ENCODE results near the gene CAMK1G. TPM values are rescaled to one million over a fixed set of nuclear protein-coding genes. Genes with fewer than 3 reads are reported as not detected.

CAMK1G gene
- total RNA-seq, 1 experiment from 2014 or later: not detected

GRCh38 chr1:209550519-209550918, 33.0 kb upstream of the CAMK1G start:
- no peaks in the 10 kb centered on the region for H4K20me1 ChIP-seq (ENCODE audit: insufficient read depth)
- no peak overlapping the region for H3K4me3 ChIP-seq (replicated peaks in 1 of 2; ENCODE audit: low read depth in 1 of 2, low read length in 2 of 2)
- no peak overlapping the region for H3K4me2 ChIP-seq (ENCODE audit: low read length)
- RAD21 ChIA-PET (ENCODE audit: low non-redundant PET in 1 of 2, low total read pairs in 2 of 2, uncharacterized antibody in 2 of 2, unreplicated experiment in 2 of 2): no interaction called here
- H3K79me2 ChIP-seq (ENCODE audit: insufficient read depth, low read length): no peaks in the 10 kb centered on the region
- no peaks in the 10 kb centered on the region for H3K4me1 ChIP-seq (ENCODE audit: control insufficient read depth in 1 of 2, insufficient read depth in 2 of 2, low read length in 2 of 2)
- no peaks in the 10 kb centered on the region for H3K9me3 ChIP-seq (ENCODE audit: control insufficient read depth in 1 of 2, insufficient read depth in 1 of 2, low read depth in 1 of 2, low read length in 2 of 2)
- H3K27me3 ChIP-seq (ENCODE audit: insufficient read depth, low read length): peaks cover 5% of the 10 kb centered on the region; the same call in 1 of the 2 replicates
- no peaks in the 10 kb centered on the region for H3K36me3 ChIP-seq (ENCODE audit: control insufficient read depth in 1 of 2, insufficient read depth in 2 of 2, low read length in 2 of 2)
- TF ChIP-seq CTCF (IDR thresholded peaks at IDR 0.05 in 2 of 3, conservative IDR thresholded peaks at IDR 0.05 in 1 of 3; ENCODE audit: borderline replicate concordance in 1 of 3, insufficient read depth in 1 of 3, low read depth in 2 of 3, low read length in 2 of 3) (no peak), TCF7L2 (IDR thresholded peaks at IDR 0.05; ENCODE audit: borderline replicate concordance, extremely low read depth, insufficient read depth, insufficient read length) (no peak), POLR2AphosphoS5 (IDR thresholded peaks at IDR 0.05; ENCODE audit: low read depth, low read length) (no peak), ATF3 (IDR thresholded peaks at IDR 0.05) (no peak), POLR2A (IDR thresholded peaks at IDR 0.05; ENCODE audit: borderline replicate concordance, extremely low read depth, insufficient read depth, insufficient read length) (no peak), FOSL1 (IDR thresholded peaks at IDR 0.05; ENCODE audit: low read depth) (no peak), REST (IDR thresholded peaks at IDR 0.05; ENCODE audit: low read depth) (no peak), SP1 (IDR thresholded peaks at IDR 0.05; ENCODE audit: low read depth) (no peak), JUND (IDR thresholded peaks at IDR 0.05) (no peak), EGR1 (IDR thresholded peaks at IDR 0.05; ENCODE audit: low read depth) (no peak), ELF1 (IDR thresholded peaks at IDR 0.05; ENCODE audit: borderline replicate concordance, low read depth) (no peak), EZH2phosphoT487 (IDR thresholded peaks at IDR 0.05; ENCODE audit: borderline replicate concordance) (no peak), SRF (IDR thresholded peaks at IDR 0.05; ENCODE audit: low read depth) (no peak), ZBTB33 (IDR thresholded peaks at IDR 0.05; ENCODE audit: extremely low read depth, insufficient replicate concordance, low read length) (no peak), EZH2 (IDR thresholded peaks at IDR 0.05) (no peak), SIN3A (IDR thresholded peaks at IDR 0.05; ENCODE audit: low read depth) (no peak), RAD21 (IDR thresholded peaks at IDR 0.05; ENCODE audit: low read depth) (no peak), YY1 (IDR thresholded peaks at IDR 0.05; ENCODE audit: extremely low read depth, insufficient replicate concordance, low read depth, low read length) (no peak), CEBPB (IDR thresholded peaks at IDR 0.05; ENCODE audit: low read depth) (no peak)
- H3K9me2 ChIP-seq (ENCODE audit: insufficient read depth): no peaks in the 10 kb centered on the region
- no peak overlapping the region for H3K9ac ChIP-seq (ENCODE audit: low read length)
- no peak overlapping the region for H3K27ac ChIP-seq (ENCODE audit: low read depth, low read length)
- no peak for ATAC-seq
- POLR2A ChIA-PET: no interaction called here
- intact Hi-C loops (cut with micrococcal nuclease): no loop called here
- CTCF ChIA-PET: no interaction called here
- no peak overlapping the region for H2AFZ ChIP-seq (ENCODE audit: low read depth, low read length, poor library complexity, severe bottlenecking)
- BruUV-seq (replicated peaks): no TSS peak
- no peak for DNase-seq (ENCODE audit: low read depth, low spot score)
